GM12891 (cell line): ENCODE data around the gene PCBP4.
"Not testable (repeated sequence)": the region's sequence is repeated elsewhere in the genome, so short reads cannot be mapped to it uniquely, and the experiment has no call there.

Source experiments
- DNase-seq: peaks from one replicate; pipeline ENCODE4 v3.0.0; 2011; ENCODE audit warnings: low spot score; ENCODE audit not compliant: insufficient read length
- FAIRE-seq: peaks from 2 replicates; lab custom pipeline; 2011; peaks lifted over from hg19 to GRCh38; lab: Jason Lieb, UNC
- PAX5 ChIP-seq: IDR thresholded peaks from 2 replicates; pipeline ENCODE4 v1.6.1; 2011; ENCODE audit warnings: low read length, moderate library complexity, mild to moderate bottlenecking; ENCODE audit not compliant: insufficient read depth, severe bottlenecking
- POLR2A ChIP-seq: IDR thresholded peaks from 2 replicates; pipeline ENCODE4 v1.6.1; 2011; ENCODE audit warnings: low read depth, low read length, control low read depth
- POLR2AphosphoS5 ChIP-seq: IDR thresholded peaks from 2 replicates; pipeline ENCODE4 v1.6.1; 2011; ENCODE audit warnings: low read depth, low read length, control low read depth
- POU2F2 ChIP-seq: IDR thresholded peaks from 2 replicates; pipeline ENCODE4 v1.6.1; 2011; ENCODE audit warnings: low read depth, mild to moderate bottlenecking, control low read depth, low read length, moderate library complexity
- SPI1 ChIP-seq: IDR thresholded peaks from 2 replicates; pipeline ENCODE4 v1.6.1; 2011; ENCODE audit warnings: low read depth, low read length, control low read depth
- TAF1 ChIP-seq: IDR thresholded peaks from 2 replicates; pipeline ENCODE4 v1.6.1; 2011; ENCODE audit warnings: low read depth, low read length, control low read depth

The PCBP4 gene

DNA sequence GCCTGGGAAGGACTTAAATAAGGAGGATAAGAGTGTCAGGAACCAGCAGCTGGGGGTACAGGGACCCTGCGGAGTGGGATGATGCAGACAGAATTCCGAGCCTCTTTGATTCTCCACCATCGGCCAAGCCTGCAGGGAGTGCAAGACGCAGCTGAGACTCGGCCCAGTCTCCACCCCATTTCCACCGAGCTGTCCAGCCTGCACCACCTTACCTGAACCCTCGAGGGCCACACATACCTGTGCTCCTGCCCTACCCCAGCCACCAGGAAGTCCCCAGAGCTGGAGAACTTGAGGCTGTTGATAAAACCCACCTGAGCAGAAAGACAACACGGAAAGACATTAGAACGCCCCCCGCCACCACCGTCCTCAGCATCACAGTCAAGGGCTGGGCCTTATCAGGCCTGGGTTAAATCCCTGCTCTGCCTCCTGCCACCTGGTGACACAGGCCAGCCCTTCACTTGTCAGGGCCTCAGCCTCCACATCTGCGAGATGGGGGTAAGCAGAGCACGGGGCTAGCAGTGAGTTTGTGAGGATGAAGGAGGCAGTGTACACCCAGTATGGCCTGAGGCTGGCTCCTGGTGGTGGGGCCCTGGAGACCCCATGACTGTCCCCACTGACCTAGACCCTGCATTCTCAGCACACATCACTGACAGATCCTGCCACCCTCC is 33.6 kb downstream of the PCBP4 start:
- no peak for TF ChIP-seq POLR2AphosphoS5
- TF ChIP-seq PAX5, result no peak
- TF ChIP-seq POU2F2, result no peak
- TF ChIP-seq TAF1, result no peak
- no peak for TF ChIP-seq POLR2A
- no peak for TF ChIP-seq SPI1
- DNase-seq (no peak), FAIRE-seq (no peak)

DNA sequence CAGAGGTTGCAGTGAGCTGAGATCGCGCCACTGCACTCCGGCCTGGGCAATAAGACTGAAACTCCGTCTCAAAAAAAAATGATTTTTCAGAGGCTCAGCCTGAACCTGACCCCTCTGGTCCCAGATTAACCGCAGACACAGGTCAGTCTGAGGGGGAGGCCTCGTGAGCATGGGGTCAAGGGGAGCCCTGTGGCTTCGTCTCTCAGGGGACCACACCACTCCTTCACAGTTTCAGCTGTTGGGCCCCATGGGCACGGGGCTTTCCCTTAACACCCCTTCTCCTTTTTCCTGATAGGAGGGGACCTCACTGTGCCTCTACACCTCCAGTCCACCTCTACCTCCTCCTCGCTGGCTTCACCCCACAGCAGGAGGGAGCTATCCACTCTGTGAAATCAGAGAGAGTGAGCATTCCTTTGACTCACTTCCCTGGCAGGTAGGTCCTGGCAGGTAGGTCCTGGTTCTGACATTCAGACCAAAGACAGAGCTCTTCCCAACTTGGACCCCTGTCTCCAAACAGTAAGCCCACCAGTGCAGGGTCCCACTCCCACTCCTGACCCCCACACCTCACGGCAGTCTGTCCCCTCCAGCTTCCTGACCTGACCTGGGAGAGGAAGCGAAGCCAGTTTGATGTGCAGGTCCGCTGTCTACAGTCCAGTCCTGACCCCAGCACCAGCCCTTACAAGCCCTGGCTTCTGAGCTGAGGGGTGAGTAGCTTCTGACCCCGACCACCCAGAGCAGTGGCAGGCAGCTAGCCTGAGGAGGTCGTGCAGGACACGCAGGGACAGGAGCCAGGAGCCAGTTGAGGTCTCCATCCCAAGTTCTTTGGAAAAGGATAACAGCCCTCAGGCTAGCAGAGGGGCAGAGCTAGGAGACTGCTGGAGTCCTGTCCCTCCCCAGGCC is 34.5 kb downstream of the PCBP4 start:
- TF ChIP-seq TAF1 (no peak), POLR2A (no peak), SPI1 (no peak), POLR2AphosphoS5 (no peak), POU2F2 (no peak), PAX5 (no peak)
- DNase-seq (no peak), FAIRE-seq (no peak)

DNA sequence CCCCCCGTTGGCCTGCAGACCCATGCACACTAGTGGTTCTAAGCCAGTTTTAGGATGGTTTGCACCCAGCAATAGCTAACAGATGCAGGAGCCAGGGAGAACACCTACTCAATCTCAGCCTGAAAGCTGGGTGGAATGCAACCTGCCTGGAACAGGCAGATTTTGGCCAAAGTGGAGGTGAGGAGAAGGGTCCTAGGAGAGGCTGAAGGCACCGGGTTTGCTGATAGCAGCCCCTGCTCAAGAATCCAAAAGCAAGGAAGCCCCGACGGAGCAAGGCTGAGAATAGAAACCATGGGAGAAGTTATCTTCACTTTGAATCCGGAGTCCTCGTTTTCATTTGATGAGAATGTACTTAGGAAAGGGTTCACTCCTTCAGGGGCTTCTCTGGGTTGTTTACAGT is 35.5 kb downstream of the PCBP4 start:
- TF ChIP-seq PAX5 (no peak), POU2F2 (no peak), POLR2A (no peak), TAF1 (no peak), POLR2AphosphoS5 (no peak)
- FAIRE-seq, result no peak
- no peak for DNase-seq

DNA sequence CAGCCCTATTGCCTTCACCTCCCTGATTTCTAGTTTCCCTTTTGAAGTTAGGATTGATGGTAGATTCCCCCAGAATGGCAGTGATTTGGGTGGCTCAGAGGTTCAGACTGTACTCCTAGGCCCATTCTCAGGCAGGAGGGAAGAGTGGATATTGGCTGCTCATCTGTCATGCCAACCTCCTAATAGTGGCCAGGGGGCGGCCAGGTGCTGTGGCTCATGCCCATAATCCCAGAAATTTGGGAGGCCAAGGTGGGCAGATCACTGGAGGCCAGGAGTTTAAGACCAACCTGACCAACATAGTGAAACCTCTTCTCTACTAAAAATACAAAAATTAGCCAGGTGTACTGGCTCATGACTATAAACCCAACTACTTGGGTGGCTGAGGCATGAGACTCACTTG is 36.8 kb downstream of the PCBP4 start:
- FAIRE-seq (no peak), DNase-seq (no peak)
- TF ChIP-seq POU2F2, result no peak
- TF ChIP-seq PAX5, result no peak
- TF ChIP-seq TAF1, result no peak
- no peak for TF ChIP-seq POLR2A
- TF ChIP-seq SPI1, result no peak
- no peak for TF ChIP-seq POLR2AphosphoS5

DNA sequence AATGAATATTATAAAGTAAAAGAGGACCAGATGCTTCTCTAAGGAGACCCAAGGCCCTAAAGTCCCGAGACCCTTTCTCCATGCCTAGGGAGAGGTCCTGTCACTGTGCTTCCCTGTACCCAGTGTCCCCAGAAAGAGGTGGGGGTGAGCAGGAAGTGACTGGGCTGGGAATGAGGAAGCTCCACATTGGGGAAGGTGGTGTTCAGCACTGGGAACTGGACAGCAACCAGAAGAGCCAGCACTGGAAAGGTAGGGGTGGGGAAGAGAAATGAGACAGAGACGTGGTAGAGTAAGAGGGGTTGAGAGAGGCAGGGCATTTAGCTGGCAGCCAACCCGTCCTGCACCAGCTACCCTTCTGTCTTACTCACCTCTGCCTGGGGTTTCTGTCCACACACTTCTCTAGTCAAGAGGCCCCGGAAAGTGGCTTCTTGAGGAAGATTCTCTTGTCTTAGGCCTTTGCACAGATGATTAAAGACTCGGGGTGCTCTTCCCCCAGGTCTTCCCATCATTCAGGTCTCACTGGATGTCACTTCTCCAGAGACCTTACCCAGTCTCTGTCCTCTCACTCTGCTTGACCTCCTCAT is 37.7 kb downstream of the PCBP4 start:
- TF ChIP-seq POU2F2 (no peak), TAF1 (no peak), POLR2AphosphoS5 (no peak), POLR2A (no peak), SPI1 (no peak), PAX5 (no peak)
- FAIRE-seq (no peak), DNase-seq (no peak)

DNA sequence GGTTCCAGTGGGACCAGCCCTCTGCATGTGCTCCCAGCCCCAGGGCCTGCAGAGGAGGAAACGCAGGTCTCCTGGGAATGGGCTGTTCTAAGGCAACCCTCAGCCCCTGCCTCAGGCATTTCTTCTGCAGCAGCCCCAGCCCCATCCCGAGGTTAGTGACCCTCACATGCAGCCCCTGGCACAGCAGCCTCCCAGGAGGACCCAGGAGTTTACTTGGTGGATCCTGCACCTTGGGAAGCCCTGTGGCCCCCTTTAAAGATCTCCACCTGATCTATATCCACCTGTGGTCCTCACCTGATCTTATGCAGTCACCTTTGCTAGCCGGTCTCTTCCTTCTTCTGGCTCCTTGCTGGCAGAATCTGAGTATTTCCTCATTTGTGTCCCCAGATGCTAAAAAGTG is 38.3 kb downstream of the PCBP4 start:
- DNase-seq, FAIRE-seq: not testable (repeated sequence)

DNA sequence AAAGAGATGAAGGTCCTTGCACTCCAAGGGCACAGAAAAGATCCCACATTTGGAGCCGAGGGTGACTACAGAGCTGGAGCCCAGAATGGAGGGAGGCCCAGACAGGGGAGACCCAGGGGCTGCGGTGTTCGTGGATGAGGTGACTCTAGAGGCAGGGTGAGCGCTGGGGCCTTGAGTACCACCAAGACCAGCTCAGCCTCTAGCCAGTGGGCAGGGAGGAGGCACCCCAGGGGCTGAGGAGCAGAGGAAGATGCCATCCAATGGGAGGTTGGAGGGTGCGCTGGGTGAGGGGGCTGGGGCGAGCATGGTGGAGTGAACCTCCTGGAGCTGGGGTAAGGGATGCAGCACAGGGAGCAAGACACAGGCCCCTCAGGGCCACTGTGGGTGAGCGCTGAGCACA is 38.8 kb downstream of the PCBP4 start:
- no peak for DNase-seq
- FAIRE-seq, result no peak
- no peak for TF ChIP-seq PAX5

DNA sequence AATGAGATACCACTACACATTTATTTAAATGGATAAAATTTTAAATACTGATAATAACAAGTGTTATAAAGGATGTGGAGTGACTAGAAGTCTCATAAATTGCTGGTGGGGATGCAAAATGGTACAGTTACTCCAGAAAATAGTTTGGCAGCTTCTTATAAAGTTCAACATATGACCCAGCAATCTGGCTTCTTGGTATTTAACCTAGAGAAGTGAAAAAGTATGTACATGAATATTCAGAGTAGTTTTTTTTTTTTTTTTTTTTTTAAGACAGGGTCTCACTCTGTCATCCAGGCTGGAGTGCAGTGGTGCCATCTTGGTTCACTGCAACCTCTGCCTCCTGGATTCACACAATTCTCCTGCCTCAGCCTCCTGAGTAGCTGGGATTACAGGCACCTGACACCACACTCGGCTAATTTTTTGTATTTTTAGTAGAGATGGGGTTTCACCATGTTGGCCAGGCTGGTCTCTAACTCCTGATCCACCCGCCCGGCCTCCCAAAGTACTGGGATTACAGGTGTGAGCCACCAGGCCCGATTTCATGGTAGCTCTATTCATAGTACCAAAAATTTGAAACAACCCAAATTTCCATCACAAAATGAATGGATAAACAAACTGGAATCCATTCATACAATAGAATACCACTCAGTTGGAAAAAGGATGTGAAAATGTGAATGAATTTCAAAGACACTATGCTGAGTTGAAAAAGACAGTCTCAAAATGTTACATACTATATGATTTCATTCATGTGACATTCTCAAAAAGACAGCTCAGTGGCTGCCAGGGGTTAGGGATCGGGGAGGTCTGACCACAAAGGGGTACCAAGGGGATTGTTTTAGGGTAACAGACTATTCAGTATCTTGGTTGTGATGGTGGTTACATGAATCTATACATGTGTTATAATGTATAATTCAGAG is 39.9 kb downstream of the PCBP4 start:
- no peak for DNase-seq
- no peak for FAIRE-seq
- TF ChIP-seq SPI1 (no peak), POLR2A (no peak), POU2F2 (no peak), PAX5 (no peak), POLR2AphosphoS5 (no peak), TAF1 (no peak)

DNA sequence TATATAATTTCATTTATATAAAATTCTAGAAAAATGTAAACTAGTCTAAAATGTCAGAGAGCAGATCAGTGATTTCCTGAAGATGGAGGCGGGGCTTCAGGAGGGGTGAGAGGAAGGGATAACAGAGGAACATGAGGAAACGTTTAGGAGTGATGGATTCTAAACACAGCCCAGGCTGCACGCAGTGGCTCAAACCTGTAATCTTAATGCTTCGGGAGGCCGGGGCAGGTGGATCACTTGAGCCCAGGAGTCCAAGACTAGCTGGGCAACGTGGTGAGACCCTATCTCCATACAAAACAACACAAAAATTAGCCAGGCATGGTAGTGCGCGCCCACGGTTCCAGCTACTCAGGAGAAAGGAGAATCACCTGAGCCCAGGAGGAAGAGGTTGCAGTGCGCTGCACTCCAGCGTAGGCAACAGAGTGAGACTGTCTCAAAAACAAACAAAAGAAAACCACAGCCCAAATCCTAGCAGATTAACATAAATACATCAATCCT is 46.1 kb downstream of the PCBP4 start:
- FAIRE-seq (no peak), DNase-seq (no peak)
- TF ChIP-seq TAF1 (no peak), SPI1 (no peak), POLR2AphosphoS5 (no peak), PAX5 (no peak), POU2F2 (no peak), POLR2A (no peak)
